Measurements from ENCODE around the gene RTL10.

The RTL10 gene

DNA sequence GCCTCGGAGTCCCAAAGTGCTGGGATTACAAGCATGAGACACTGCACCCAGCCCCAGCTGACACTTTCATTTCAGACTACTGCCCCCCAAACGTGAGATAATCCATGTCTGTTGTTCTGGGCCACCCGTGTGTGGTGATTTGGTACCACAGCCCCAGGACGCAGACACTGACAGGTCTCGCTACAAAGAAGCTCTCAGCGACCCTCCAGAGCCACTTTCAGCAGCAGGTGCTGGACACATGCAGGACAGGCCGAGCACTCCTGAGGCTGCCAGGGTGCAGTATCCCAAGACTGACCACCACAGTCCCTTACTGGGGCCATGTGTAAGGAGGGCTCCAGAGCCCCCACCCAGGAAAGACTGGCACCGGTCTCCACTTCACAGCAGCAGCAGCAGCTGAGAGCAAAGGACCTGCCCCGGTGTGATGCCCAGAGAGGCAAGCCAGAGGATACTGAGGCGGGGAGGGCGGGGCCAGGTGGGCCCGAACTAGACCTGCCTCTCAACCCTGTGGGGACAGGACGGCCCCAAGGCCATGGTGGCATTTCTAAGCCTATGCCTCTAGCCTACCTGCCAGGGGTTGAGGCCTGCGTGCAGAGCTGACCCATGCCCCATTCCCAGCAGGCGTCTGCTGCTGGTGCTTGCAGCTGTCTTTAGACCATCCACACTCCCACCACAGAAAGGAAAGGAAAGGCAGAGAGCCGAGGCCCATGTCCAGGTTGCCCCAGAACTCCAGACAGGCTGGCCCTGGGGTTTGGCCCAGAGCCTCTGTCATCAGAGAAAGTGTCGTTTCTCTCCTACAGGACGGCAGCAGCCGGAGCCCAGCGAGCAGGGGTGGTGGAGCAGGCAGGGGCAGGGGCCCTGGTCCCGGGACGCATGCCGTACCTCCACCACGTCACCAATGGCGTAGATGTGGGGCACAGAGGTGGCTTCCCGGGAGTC, 28.0 kb upstream of the RTL10 start:
- Histone ChIP-seq H3K9ac (peak overlapping the region in 3 of 11 experiments; percentile 3 to 19 (median 4); a peak in 1 of 22 replicates), H3K27me3 (no peaks in the 10 kb centered on the region), H3K4me2 (peak overlapping the region; percentile 24 to 66 (median 54); a peak in 21 of 22 replicates), H4K20me1 (peaks cover 0 to 9% (median 0%) of the 10 kb centered on the region in 11 experiments; a peak in 1 of 22 replicates), H3K36me3 (peaks cover 0 to 16% (median 0%) of the 10 kb centered on the region in 11 experiments; a peak in 5 of 22 replicates), H3K4me3 (no peak overlapping the region), H3K9me3 (replicated peaks in 1 of 11) (no peaks in the 10 kb centered on the region), H3K4me1 (peaks cover 51 to 68% (median 57%) of the 10 kb centered on the region in 10 experiments), H3K27ac (peak overlapping the region in 4 of 11 experiments; percentile 38 to 94 (median 51); a peak in 7 of 22 replicates)
- no peak for TF ChIP-seq Cebpa-rat (IDR thresholded peaks at IDR 0.05)

DNA sequence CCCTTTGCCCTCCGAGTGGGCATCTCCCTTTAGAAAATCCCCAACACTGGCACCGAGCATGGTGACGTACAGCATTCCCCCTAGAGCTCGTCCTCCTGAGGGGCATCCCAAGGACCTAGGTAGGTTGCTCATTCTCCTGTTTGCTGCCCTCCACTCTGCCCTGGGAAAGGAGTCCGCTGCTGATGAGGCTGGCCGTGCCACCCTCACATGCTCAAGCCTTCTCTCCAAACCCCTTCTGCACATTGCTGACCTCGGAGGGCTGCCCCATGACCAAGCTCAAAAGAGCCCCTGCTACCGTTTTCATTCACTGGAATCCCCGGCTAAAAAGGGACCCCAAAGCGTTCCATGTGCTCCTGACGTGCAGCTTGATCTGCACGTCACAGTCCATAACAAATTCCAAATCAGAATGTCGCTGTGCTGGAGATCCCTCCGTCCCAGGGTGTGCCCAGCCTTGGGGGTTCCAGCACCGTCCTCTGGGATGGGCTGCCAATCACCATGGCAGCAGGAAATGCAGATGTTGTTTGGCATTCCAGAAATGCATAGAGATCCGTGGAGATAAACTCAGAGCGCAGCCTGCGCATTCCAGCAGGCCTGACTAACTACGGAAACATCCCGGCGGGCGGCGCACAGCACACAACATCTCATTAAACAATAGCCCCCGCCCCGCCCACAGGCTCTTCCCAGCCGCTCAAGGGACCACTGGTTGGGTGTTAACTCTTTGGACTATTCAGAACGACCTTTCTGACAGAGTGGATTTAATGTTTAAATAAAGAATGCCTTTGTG, 26.3 kb upstream of the RTL10 start:
- no peak for TF ChIP-seq Cebpa-rat (IDR thresholded peaks at IDR 0.05)
- peaks cover 0 to 16% (median 0%) of the 10 kb centered on the region in 11 experiments; a peak in 5 of 22 replicates for H3K36me3 ChIP-seq
- no peak overlapping the region for H3K27ac ChIP-seq
- H3K9me3 ChIP-seq (replicated peaks in 1 of 11): no peaks in the 10 kb centered on the region
- H4K20me1 ChIP-seq: peaks cover 0 to 12% (median 0%) of the 10 kb centered on the region in 11 experiments; a peak in 1 of 22 replicates
- no peaks in the 10 kb centered on the region for H3K27me3 ChIP-seq
- no peak overlapping the region for H3K9ac ChIP-seq
- no peak overlapping the region for H3K4me3 ChIP-seq
- H3K4me2 ChIP-seq: peak overlapping the region in 7 of 11 experiments; percentile 25 to 64 (median 54); a peak in 7 of 22 replicates
- H3K4me1 ChIP-seq: peaks cover 37 to 68% (median 55%) of the 10 kb centered on the region in 10 experiments

DNA sequence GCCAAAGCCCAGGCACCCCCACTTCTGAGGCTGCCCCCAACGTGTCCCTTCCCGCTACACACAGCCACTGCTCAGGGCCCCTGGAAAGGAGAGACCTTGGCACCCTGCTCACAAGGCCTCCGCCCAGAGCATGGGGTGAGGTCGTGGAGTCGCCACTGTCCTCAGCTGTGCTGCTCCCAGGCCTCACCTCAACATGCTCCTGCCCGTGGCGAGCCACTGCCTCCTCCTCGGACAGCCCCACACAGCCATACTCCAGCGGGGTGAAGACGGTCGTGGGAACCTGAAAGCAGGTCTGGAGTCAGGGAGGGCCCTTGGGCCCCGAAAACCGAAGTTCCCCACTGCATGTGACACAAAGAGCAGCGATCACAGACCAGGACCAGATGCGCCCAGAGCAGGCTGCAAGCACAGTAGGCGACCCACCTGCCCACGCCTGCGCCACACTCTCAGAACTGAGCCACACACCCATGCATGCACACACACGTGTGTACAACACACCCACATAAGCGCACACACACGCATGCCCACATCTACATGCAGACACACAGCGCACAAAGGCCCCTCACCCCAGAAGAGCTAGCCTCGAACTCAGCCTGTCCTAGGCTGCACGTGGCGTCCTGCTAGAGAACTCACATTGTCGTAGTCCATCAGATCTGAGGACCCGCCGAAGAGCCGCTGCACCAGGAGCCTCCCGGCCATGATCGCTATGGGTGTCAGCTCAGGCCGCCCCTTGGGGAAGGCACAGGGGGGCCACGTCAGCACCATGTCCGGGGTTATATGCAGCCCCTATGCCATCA, 25.5 kb upstream of the RTL10 start:
- H4K20me1 ChIP-seq: peaks cover 0 to 17% (median 0%) of the 10 kb centered on the region in 11 experiments; a peak in 1 of 22 replicates
- no peak overlapping the region for H3K4me3 ChIP-seq
- peaks cover 0 to 16% (median 0%) of the 10 kb centered on the region in 11 experiments; a peak in 5 of 22 replicates for H3K36me3 ChIP-seq
- H3K4me1 ChIP-seq: peaks cover 31 to 68% (median 55%) of the 10 kb centered on the region in 10 experiments
- H3K27ac ChIP-seq: peak overlapping the region in 1 of 11 experiments; percentile 12; a peak in 2 of 22 replicates
- H3K4me2 ChIP-seq: no peak overlapping the region
- peak overlapping the region in 1 of 11 experiments; percentile 22; a peak in 1 of 22 replicates for H3K9ac ChIP-seq
- no peaks in the 10 kb centered on the region for H3K27me3 ChIP-seq
- no peak for TF ChIP-seq Cebpa-rat (IDR thresholded peaks at IDR 0.05)
- H3K9me3 ChIP-seq (replicated peaks in 1 of 11): no peaks in the 10 kb centered on the region

DNA sequence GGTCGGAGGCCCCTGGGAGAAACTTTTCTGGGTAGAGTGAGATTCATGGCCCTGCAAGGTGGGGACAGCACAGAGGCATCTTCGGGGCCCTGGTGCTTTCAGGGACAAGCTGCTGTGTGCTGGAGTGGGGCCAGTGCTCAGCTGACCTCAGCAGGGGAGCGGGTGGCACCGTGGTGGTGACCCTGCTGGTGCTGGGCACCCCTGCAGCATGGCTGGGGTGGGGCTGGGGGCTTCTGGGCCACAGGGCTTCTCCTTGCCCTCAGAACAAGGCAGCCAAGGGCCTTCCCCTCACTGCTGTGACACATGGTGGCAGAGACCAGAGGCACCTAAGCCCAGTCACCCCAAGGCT, 24.9 kb upstream of the RTL10 start:
- no peak for TF ChIP-seq Cebpa-rat (IDR thresholded peaks at IDR 0.05)
- Histone ChIP-seq H3K4me3 (no peak overlapping the region), H3K27me3 (no peaks in the 10 kb centered on the region), H3K9ac (peak overlapping the region in 2 of 11 experiments; percentile 5 to 22; a peak in 1 of 22 replicates), H4K20me1 (peaks cover 0 to 22% (median 0%) of the 10 kb centered on the region in 11 experiments; a peak in 2 of 22 replicates), H3K36me3 (peaks cover 0 to 16% (median 0%) of the 10 kb centered on the region in 11 experiments; a peak in 5 of 22 replicates), H3K4me1 (peaks cover 31 to 68% (median 55%) of the 10 kb centered on the region in 10 experiments), H3K4me2 (no peak overlapping the region), H3K27ac (peak overlapping the region in 1 of 11 experiments; percentile 12; a peak in 2 of 22 replicates), H3K9me3 (replicated peaks in 1 of 11) (no peaks in the 10 kb centered on the region)

DNA sequence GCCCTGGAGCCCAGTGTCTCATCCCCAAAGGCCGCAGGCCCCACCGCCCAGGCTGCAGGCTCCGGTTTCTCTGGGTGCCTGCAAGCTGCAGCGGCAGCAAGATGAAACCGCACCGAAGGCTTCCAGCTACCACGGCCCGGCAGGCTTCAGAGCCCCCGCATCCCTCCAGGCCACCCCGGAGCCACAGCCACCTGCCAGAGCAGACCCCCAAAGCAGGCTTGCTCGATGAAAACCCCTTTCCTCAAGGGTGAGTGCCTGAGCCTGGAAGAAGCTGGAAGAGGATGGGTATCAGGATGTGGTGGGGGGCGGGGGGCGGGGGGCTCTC, 24.5 kb upstream of the RTL10 start:
- Histone ChIP-seq H3K4me1 (peaks cover 31 to 68% (median 55%) of the 10 kb centered on the region in 10 experiments), H3K27ac (no peak overlapping the region), H3K9ac (no peak overlapping the region), H3K4me3 (no peak overlapping the region), H3K36me3 (peaks cover 0 to 16% (median 0%) of the 10 kb centered on the region in 11 experiments; a peak in 5 of 22 replicates), H3K4me2 (no peak overlapping the region), H3K27me3 (no peaks in the 10 kb centered on the region), H4K20me1 (peaks cover 0 to 27% (median 0%) of the 10 kb centered on the region in 11 experiments; a peak in 3 of 22 replicates), H3K9me3 (replicated peaks in 1 of 11) (no peaks in the 10 kb centered on the region)
- TF ChIP-seq Cebpa-rat (IDR thresholded peaks at IDR 0.05): no peak

DNA sequence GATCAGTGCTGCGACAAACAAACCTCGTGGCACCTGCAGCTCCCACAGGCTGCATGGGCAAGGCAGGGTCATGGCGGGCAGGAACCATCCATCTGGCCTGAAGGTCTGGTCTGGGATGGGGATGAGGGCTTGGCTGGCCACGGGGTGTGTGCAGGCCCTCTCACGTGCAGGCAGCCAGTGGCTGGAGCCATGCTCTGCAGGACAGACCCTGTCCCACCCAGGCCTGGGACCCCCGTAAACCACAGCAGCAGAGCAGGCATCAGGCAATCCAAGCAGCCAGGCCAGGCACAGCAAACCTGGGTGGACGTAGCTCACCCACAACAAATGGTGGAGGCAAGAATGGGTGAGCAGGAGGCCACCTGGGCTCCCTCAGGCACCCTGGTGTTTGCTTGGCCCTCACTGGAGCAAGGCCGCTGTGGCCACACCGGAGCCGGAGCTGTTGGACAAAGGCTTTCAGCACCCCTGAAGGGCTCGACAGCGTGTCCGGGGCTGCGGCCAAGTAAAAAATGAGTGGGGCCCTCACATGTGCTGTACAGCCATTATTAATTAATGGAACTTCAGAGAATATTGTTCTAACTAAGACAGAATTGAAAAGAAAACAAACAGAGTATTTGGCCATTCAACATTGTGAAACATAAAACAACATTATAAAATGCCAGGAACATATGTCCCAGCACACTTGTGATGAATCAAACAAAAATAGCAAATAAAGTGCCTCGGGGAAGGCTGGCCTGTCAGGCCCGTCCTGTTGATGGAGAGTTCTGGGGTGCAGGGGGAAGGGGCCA, 24.0 kb upstream of the RTL10 start:
- H3K9ac ChIP-seq: no peak overlapping the region; a peak in 1 of 22 replicates
- H3K4me2 ChIP-seq: no peak overlapping the region
- H4K20me1 ChIP-seq: peaks cover 0 to 28% (median 0%) of the 10 kb centered on the region in 11 experiments; a peak in 4 of 22 replicates
- no peaks in the 10 kb centered on the region for H3K9me3 ChIP-seq (replicated peaks in 1 of 11)
- peaks cover 31 to 68% (median 55%) of the 10 kb centered on the region in 10 experiments for H3K4me1 ChIP-seq
- no peaks in the 10 kb centered on the region for H3K27me3 ChIP-seq
- peaks cover 0 to 16% (median 0%) of the 10 kb centered on the region in 11 experiments; a peak in 5 of 22 replicates for H3K36me3 ChIP-seq
- H3K27ac ChIP-seq: no peak overlapping the region
- no peak for TF ChIP-seq Cebpa-rat (IDR thresholded peaks at IDR 0.05)
- H3K4me3 ChIP-seq: no peak overlapping the region

DNA sequence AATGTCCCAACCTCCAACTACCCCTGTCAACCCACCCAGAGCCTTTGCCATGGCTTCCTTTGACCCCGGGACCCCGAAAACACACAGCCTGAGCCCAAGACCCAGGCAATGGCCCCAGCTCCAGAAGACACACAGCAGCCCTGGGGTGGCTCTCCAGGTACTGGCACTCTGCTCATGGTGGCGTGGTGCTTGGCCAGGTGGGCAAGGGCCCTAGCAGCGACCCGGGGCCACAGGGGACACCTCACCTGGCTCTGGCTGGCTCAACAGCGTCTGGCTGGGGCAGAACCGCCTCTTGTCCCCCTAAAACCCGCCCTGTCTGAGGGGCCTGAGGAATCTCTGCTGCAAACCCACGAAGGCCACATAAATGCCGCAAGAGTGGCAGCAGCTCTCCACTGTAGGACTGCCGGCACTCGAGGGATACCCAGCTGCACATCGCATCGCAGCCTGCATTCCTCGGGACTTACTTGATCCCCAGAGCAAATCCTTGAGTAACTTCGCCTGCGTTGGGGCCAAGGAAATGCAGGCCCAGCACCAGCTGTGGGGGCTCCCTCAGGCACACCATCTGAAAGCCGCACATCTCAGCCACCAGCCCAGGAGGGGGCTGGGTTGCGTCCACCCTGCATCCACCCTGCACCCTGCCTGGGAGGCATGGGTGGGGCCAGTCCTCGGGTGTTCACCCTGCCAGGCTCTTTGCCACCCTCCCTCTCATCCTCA, 23.1 kb upstream of the RTL10 start:
- 0 out of 22 replicates have a peak overlapping the region, but pooled peaks of 2 of the 11 experiments have one; percentile 63 to 76 for H3K4me2 ChIP-seq
- peaks cover 0 to 11% (median 0%) of the 10 kb centered on the region in 11 experiments; a peak in 5 of 22 replicates for H3K36me3 ChIP-seq
- peaks cover 0 to 28% (median 0%) of the 10 kb centered on the region in 11 experiments; a peak in 4 of 22 replicates for H4K20me1 ChIP-seq
- H3K27me3 ChIP-seq: no peaks in the 10 kb centered on the region
- H3K27ac ChIP-seq: 0 out of 22 replicates have a peak overlapping the region, but pooled peaks of 1 of the 11 experiments have one; percentile 15
- peak overlapping the region in 3 of 11 experiments; percentile 18 to 34 (median 22); a peak in 4 of 22 replicates for H3K9ac ChIP-seq
- no peak for TF ChIP-seq Cebpa-rat (IDR thresholded peaks at IDR 0.05)
- peaks cover 28 to 70% (median 63%) of the 10 kb centered on the region in 10 experiments for H3K4me1 ChIP-seq
- H3K9me3 ChIP-seq (replicated peaks in 1 of 11): no peaks in the 10 kb centered on the region
- H3K4me3 ChIP-seq: no peak overlapping the region

Data from BLaER1 treated with 17β-estradiol and CSF1 and Interleukin-3, amounts not matched to agents 10 nM and 100 nM (cell line).